Mesendoderm (in vitro differentiated cells): ENCODE data around the gene PDE11A.

Experiments
- DNase-seq: peaks from one replicate; pipeline ENCODE4 v3.0.0; 2013
- H2AK5ac ChIP-seq: 2 replicates; pipeline ENCODE4 v1.6.1; 2013; ENCODE audit warnings: low read length, inconsistent platforms
- H2BK120ac ChIP-seq: 2 replicates; pipeline ENCODE4 v1.6.1; 2013; ENCODE audit warnings: low read depth, mild to moderate bottlenecking, low read length, moderate library complexity, mixed read lengths
- H2BK15ac ChIP-seq: replicated peaks from 2 replicates; pipeline ENCODE4 v1.6.1; 2013; ENCODE audit warnings: low read depth, mild to moderate bottlenecking, moderate library complexity
- H2BK5ac ChIP-seq: 2 replicates; pipeline ENCODE4 v1.6.1; 2013; ENCODE audit warnings: low read length, inconsistent platforms
- H3K18ac ChIP-seq: 2 replicates; pipeline ENCODE4 v1.6.1; 2013; ENCODE audit warnings: mild to moderate bottlenecking, low read length, mixed read lengths
- H3K23ac ChIP-seq: one replicate; pipeline ENCODE4 v1.6.1; 2013; ENCODE audit warnings: low read length
- H3K27ac ChIP-seq: 2 replicates; pipeline ENCODE4 v1.5.1; 2013; ENCODE audit warnings: low read depth, mild to moderate bottlenecking, inconsistent platforms, low read length, moderate library complexity
- H3K27me3 ChIP-seq: 2 replicates; pipeline ENCODE4 v1.6.1; 2013; ENCODE audit warnings: low read length, control low read depth, mild to moderate bottlenecking, inconsistent platforms; ENCODE audit not compliant: insufficient read depth, poor library complexity
- H3K36me3 ChIP-seq: 2 replicates; pipeline ENCODE4 v1.6.1; 2013; ENCODE audit warnings: low read length, inconsistent platforms; ENCODE audit not compliant: control insufficient read depth, insufficient read depth
- H3K4ac ChIP-seq: one replicate; pipeline ENCODE4 v1.6.1; 2013; ENCODE audit warnings: low read depth, mild to moderate bottlenecking, low read length, moderate library complexity
- H3K4me1 ChIP-seq: 2 replicates; pipeline ENCODE4 v1.6.1; 2013; ENCODE audit warnings: low read depth, low read length, inconsistent platforms; ENCODE audit not compliant: control insufficient read depth
- H3K4me2 ChIP-seq: 2 replicates; pipeline ENCODE4 v1.6.1; 2013; ENCODE audit warnings: low read length
- H3K4me3 ChIP-seq: 2 replicates; pipeline ENCODE4 v1.5.1; 2013; ENCODE audit warnings: mild to moderate bottlenecking, low read length
- H3K56ac ChIP-seq: one replicate; pipeline ENCODE4 v1.6.1; 2013; ENCODE audit warnings: low read length
- H3K79me1 ChIP-seq: 2 replicates; pipeline ENCODE4 v1.6.1; 2013; ENCODE audit warnings: low read length, inconsistent platforms
- H3K79me2 ChIP-seq: 2 replicates; pipeline ENCODE4 v1.6.1; 2013; ENCODE audit warnings: mild to moderate bottlenecking, low read length; ENCODE audit not compliant: control insufficient read depth, insufficient read depth
- H3K9ac ChIP-seq: 2 replicates; pipeline ENCODE4 v1.6.1; 2013; ENCODE audit warnings: low read length, inconsistent platforms
- H4K5ac ChIP-seq: one replicate; pipeline ENCODE4 v1.6.1; 2013; ENCODE audit warnings: low read length
- H4K8ac ChIP-seq: one replicate; pipeline ENCODE4 v1.6.1; 2013; ENCODE audit warnings: low read depth, mild to moderate bottlenecking, control low read depth, low read length, moderate library complexity
- WGBS: extraction: QIAGEN DNeasy Blood & Tissue Kit; methylation state at CpG from one replicate; pipeline ENCODE4 v1.1.7; 2013; ENCODE audit warnings: low lambda C conversion rate, missing lambda C conversion rate; ENCODE audit not compliant: insufficient coverage; ENCODE audit errors: extremely low coverage; 5-methylcytosine and 5-hydroxymethylcytosine counted together

PDE11A gene

GRCh38 chr2:177705511-177706173 lies 366.9 kb downstream of the PDE11A start:
- H2BK15ac ChIP-seq, result no peak overlapping the region
- no peak overlapping the region for H2BK5ac ChIP-seq
- no peak overlapping the region for H2AK5ac ChIP-seq
- no peaks in the 10 kb centered on the region for H3K36me3 ChIP-seq
- no CpG with 5 or more reads among the region's 4 CpGs for WGBS
- H3K79me1 ChIP-seq, result no peaks in the 10 kb centered on the region
- H3K4me2 ChIP-seq, result no peak overlapping the region
- H3K9ac ChIP-seq, result no peak overlapping the region
- DNase-seq, result no peak
- no peak overlapping the region for H3K56ac ChIP-seq
- H3K4me1 ChIP-seq, result no peaks in the 10 kb centered on the region
- no peaks in the 10 kb centered on the region for H3K27me3 ChIP-seq
- no peaks in the 10 kb centered on the region for H3K79me2 ChIP-seq
- H3K4ac ChIP-seq, result no peak overlapping the region
- H2BK120ac ChIP-seq, result no peak overlapping the region
- H3K27ac ChIP-seq, result no peak overlapping the region
- H3K4me3 ChIP-seq, result no peak overlapping the region
- no peak overlapping the region for H4K8ac ChIP-seq
- H3K18ac ChIP-seq, result no peak overlapping the region
- no peak overlapping the region for H4K5ac ChIP-seq
- H3K23ac ChIP-seq, result no peak overlapping the region

- no peaks in the 10 kb centered on the region for H3K36me3 ChIP-seq
- no CpG with 5 or more reads among the region's 1 CpG for WGBS
These were observed 369.4 kb downstream of the PDE11A start for GRCh38 chr2:177703159-177703558.

GRCh38 chr2:177698281-177698680 lies 374.3 kb downstream of the PDE11A start:
- DNase-seq, result no peak
- no peaks in the 10 kb centered on the region for H3K79me2 ChIP-seq
- no peak overlapping the region for H3K23ac ChIP-seq
- H2AK5ac ChIP-seq, result no peak overlapping the region
- no peak overlapping the region for H3K4ac ChIP-seq
- no peak overlapping the region for H3K4me3 ChIP-seq
- no CpG with 5 or more reads among the region's 3 CpGs for WGBS
- no peaks in the 10 kb centered on the region for H3K4me1 ChIP-seq
- no peaks in the 10 kb centered on the region for H3K36me3 ChIP-seq
- no peak overlapping the region for H3K18ac ChIP-seq
- no peak overlapping the region for H3K9ac ChIP-seq
- no peak overlapping the region for H2BK5ac ChIP-seq
- no peak overlapping the region for H4K8ac ChIP-seq
- no peak overlapping the region for H3K4me2 ChIP-seq
- no peak overlapping the region for H2BK120ac ChIP-seq
- H3K56ac ChIP-seq, result no peak overlapping the region
- H2BK15ac ChIP-seq, result no peak overlapping the region
- no peak overlapping the region for H4K5ac ChIP-seq
- no peak overlapping the region for H3K27ac ChIP-seq
- H3K79me1 ChIP-seq, result no peaks in the 10 kb centered on the region
- H3K27me3 ChIP-seq, result no peaks in the 10 kb centered on the region

More at GRCh38 chr2:177703159-177703558, 369.4 kb downstream of the PDE11A start:
- no peak overlapping the region for H2BK15ac ChIP-seq
- H3K9ac ChIP-seq, result no peak overlapping the region
- H2AK5ac ChIP-seq, result no peak overlapping the region
- H4K5ac ChIP-seq, result no peak overlapping the region
- H3K4me3 ChIP-seq, result no peak overlapping the region
- H3K23ac ChIP-seq, result no peak overlapping the region
- no peak for DNase-seq
- no peaks in the 10 kb centered on the region for H3K4me1 ChIP-seq
- H3K56ac ChIP-seq, result no peak overlapping the region
- H2BK120ac ChIP-seq, result no peak overlapping the region
- H3K18ac ChIP-seq, result no peak overlapping the region
- H3K27ac ChIP-seq, result no peak overlapping the region
- no peaks in the 10 kb centered on the region for H3K27me3 ChIP-seq
- H3K4ac ChIP-seq, result no peak overlapping the region
- no peak overlapping the region for H4K8ac ChIP-seq
- H3K4me2 ChIP-seq, result no peak overlapping the region
- H2BK5ac ChIP-seq, result no peak overlapping the region
- no peaks in the 10 kb centered on the region for H3K79me1 ChIP-seq
- no peaks in the 10 kb centered on the region for H3K79me2 ChIP-seq

GRCh38 chr2:177694348-177694747 lies 378.2 kb downstream of the PDE11A start:
- H3K4ac ChIP-seq, result no peak overlapping the region
- no peaks in the 10 kb centered on the region for H3K79me2 ChIP-seq
- no peaks in the 10 kb centered on the region for H3K27me3 ChIP-seq
- H2BK15ac ChIP-seq, result no peak overlapping the region
- no peak overlapping the region for H4K5ac ChIP-seq
- H3K18ac ChIP-seq, result no peak overlapping the region
- H3K79me1 ChIP-seq, result no peaks in the 10 kb centered on the region
- H2AK5ac ChIP-seq, result no peak overlapping the region
- no peak overlapping the region for H4K8ac ChIP-seq
- no peak for DNase-seq
- H3K56ac ChIP-seq, result no peak overlapping the region
- H3K4me3 ChIP-seq, result no peak overlapping the region
- H2BK120ac ChIP-seq, result no peak overlapping the region
- H3K23ac ChIP-seq, result no peak overlapping the region
- H2BK5ac ChIP-seq, result no peak overlapping the region
- no peak overlapping the region for H3K9ac ChIP-seq
- no peak overlapping the region for H3K27ac ChIP-seq
- no peaks in the 10 kb centered on the region for H3K4me1 ChIP-seq
- no peaks in the 10 kb centered on the region for H3K36me3 ChIP-seq
- H3K4me2 ChIP-seq, result no peak overlapping the region

GRCh38 chr2:177693658-177694339 lies 378.8 kb downstream of the PDE11A start:
- Histone ChIP-seq H3K27me3 (no peaks in the 10 kb centered on the region), H3K4me3 (no peak overlapping the region), H3K79me1 (no peaks in the 10 kb centered on the region), H2AK5ac (no peak overlapping the region), H3K36me3 (no peaks in the 10 kb centered on the region), H3K4me2 (no peak overlapping the region), H3K18ac (no peak overlapping the region), H4K8ac (no peak overlapping the region), H2BK120ac (no peak overlapping the region), H3K4ac (no peak overlapping the region), H3K56ac (no peak overlapping the region), H2BK5ac (no peak overlapping the region), H3K9ac (no peak overlapping the region), H3K23ac (no peak overlapping the region), H3K4me1 (no peaks in the 10 kb centered on the region), H2BK15ac (no peak overlapping the region), H3K27ac (no peak overlapping the region), H3K79me2 (no peaks in the 10 kb centered on the region), H4K5ac (no peak overlapping the region)
- no CpG with 5 or more reads among the region's 7 CpGs for WGBS
- no peak for DNase-seq
